ENCODE measurements around the gene MRFAP1L1.
"Not testable (repeated sequence)": the region's sequence is repeated elsewhere in the genome, so short reads cannot be mapped to it uniquely, and the experiment has no call there.

The MRFAP1L1 gene

DNA sequence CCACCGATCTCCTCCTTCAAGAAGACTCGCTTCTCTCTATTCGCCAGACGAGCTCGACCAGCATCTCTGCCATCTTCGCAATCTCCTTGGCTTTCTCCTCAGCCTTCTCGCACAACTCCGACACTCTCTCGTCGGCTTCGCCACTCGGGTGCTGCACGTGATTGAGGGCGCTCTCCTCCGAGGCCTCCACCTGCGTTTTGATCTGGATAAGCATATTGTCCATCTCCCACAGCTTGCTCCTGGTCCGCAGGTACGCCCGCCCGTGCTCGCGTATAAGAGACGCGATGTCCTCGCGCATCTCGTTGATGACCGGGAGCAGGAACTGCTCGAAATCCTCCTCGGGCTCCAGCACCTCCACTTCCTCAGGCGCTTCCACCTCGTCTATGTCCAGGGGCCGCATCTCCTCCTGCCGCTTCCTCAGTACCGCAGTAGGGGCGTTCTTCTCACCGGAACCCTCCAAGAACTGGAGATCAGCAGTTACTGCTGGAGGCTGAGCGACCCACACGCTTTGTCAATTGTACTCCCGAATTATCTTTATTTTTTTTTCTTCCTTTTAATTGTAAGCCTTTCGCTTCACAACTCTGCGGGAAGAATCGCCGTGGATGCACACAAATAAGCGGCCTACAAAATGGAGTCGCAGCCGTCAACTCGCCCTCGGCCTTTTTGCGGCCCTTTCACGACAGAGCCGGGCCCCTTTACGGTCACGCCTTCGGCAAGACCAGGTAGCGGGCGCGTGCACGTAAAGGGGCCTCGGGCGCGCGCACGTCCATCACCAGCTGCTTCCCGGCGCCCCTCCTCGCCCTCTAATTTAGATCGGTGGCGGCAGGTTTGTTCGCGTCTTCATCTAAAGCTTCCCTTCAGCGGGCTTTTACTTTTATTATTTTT is at the start of gene MRFAP1L1:
Gene MRFAP1L1 (minus strand): TSS at position 636 of the 885 bp plus-strand sequence. CDS start 236 bp downstream, at position 400.
- peak; percentile 97 for DNase-seq (ENCODE audit: low spot score)

DNA sequence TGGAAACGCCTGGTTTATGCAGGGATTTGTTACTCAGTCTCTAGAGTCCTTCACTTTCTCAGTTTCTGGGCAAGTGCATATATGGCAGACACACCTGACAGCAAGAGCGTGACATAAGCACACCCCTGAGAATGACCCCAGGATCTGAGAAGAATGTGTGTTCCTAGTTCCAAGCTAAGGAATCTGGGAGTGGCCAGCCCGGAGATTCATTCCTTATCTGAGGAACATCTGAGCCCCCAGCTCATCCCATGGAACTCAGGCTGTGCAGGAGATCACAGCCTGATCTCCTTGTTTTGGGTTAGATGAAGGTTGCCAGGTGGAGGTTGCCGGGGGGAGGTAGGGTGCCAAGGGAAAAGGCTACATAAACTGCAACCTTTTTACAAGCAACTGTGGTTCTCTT is 49.1 kb upstream of the MRFAP1L1 start:
- no peak for DNase-seq (ENCODE audit: low spot score)

DNA sequence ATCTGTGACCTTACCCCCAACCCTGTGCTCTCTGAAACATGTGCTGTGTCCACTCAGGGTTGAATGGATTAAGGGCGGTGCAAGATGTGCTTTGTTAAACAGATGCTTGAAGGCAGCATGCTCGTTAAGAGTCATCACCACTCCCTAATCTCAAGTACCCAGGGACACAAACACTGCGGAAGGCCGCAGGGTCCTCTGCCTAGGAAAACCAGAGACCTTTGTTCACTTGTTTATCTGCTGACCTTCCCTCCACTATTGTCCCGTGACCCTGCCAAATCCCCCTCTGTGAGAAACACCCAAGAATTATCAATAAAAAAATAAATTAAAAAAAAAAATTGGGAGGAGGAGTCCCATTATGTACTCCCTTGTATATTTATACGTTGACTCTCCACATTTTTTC is 46.7 kb upstream of the MRFAP1L1 start:
- DNase-seq (ENCODE audit: low spot score) = not testable (repeated sequence)

DNA sequence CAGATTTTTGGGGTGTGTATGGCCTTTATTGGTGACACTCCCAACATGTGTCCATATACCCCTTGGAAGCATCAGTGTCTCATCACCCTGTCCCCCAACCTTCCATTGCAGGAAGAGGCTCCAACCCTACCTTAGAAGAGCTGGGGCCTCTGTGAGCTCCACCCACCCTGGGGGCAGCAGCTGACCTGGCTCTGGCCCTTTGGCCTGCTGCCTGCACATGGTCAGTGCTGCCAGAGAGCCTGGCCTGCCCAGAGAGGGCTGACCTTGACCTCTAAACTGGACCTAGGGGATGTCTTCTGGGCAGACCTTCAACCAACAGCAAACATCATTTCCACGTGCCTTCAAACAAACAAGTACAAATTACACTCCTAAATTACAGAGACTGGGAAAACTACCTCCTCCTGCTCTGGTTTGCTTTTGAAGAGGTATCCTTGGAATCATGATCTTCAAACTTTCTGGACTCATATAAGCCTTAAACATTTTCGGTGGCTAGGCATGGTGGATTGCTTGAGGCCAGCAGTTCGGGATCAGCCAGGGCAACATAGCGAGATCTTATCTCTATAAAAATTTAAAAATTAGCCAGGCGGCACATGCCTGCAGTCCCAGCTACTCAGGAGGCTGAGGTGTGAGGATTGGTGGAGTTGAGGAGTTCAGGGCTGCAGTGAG is 45.6 kb upstream of the MRFAP1L1 start:
- DNase-seq (ENCODE audit: low spot score) = no peak

DNA sequence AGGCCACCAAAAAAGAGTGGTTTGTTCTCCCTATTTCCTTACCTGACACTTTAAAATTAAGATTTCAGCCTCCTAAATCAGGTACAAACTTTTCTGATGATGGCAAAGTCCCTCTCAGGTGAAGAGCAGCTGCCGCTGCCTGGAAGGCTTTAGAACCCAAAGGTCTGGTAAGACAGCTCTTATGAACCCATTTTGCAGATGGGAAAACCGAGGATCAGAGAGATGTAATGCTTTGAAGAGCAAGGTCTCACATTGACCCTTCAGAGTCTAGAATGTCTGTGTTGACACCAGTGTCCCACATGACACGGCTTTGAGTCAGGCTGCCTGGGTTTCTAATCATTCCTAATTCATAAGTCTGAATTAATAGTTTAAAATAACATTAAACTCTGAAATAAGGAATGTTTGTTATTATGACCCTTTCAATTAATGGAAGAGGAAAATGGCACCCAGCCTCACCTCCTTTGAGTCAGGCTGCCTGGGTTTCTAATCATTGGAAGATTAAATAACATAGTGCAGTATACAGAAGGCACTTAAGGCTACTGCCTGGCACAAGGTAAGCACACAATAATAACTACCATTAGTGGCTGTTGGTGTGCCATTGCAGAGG is 44.9 kb upstream of the MRFAP1L1 start:
- DNase-seq (ENCODE audit: low spot score) = no peak

DNA sequence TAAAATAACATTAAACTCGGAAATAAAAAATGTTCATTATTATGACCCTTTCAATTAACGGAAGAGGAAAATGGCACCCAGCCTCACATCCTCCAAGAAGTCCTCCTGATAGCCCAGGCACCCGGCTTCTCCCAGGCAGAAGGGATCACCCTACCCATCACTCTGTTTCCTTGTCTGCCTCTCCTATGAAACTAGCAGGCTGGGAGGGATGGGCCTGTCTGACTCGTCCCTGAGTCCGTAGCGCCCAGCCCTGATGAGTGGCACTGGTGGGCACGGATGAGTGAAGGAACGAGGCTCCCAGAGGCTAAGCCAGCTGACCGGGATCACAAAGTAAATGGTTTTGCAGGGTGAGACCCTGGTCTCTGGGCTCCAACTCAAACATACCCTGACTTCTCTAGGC is 44.2 kb upstream of the MRFAP1L1 start:
- no peak for DNase-seq (ENCODE audit: low spot score)

DNA sequence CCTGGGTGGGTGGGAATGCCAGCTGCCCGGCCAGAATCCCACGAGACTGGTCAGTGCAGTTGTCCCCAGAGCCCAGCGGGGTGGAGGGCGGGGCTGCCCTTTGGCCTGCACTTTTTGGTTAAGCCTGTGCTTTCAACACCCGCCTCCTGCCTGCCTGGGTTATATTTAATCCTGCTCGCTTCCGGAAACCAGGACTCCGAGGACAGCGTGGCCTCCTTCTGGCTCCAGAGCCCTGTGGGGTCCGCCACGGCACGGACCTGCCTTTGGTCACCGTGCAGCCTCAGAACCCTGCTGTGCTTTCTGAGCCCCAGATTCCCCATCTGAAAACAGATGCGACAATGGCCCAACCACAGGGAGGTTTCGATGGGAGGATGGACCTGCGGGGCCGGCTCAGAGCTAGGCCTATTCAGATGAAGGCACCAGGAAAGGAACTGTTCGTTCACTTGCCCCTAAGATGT is 43.5 kb upstream of the MRFAP1L1 start:
- no peak for DNase-seq (ENCODE audit: low spot score)

DNA sequence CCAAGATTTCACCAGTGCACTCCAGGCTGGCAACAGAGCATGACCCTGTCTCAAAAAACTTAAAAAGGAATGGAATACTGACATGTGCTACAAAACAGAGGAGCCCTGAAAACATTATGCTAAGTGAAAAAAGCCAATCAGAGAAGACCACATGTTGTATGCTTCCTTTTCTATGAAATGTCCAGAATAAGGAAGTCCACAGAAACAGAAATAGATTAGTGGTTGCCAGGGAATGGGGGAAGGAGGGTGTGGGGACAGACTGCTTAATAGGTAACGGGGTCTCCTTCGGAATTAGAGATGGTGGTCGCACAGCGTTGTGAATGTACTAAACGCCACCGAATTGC is 42.8 kb upstream of the MRFAP1L1 start:
- DNase-seq (ENCODE audit: low spot score) = no peak

DNA sequence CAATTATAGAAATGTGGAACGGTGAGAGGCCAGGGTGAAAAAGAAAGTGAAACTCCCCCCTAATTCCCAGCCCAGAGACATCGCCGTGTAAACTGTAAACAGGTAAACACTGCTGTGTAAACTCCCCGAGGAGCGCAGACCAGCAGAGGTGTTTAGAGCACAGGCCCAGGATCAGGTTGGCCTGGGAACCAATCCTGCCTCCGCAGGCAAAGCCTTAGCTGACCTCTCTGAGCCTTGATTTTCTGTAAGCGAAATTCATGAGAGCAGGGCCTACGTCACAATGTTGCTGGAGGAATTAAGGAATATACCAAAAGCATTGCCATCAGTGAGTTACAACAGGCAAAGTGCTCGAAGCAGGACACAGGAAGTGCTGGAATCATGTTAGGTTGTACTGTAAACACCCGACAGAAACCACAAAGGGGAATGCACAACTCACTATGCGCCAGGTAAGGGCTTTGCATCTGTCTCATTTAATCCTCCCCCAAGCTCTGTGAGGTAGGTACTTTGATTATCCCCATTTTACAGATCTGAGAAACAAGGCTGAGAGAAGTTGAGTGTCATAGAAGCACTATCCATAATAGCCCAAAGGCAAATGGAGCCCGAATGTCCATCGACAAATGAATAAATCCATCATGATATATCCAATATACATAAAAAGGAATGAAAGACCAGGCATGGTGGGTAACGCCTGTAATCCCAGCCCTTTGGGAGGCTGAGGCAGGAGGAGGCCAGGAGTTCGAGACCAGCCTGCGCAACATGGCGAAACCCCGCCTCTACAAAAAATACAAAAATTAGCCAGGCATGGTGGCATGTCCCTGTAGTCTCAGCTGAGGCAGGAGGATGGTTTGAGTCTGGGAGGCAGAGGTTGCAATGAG is 42.2 kb upstream of the MRFAP1L1 start:
- DNase-seq (ENCODE audit: low spot score) = no peak

DNA sequence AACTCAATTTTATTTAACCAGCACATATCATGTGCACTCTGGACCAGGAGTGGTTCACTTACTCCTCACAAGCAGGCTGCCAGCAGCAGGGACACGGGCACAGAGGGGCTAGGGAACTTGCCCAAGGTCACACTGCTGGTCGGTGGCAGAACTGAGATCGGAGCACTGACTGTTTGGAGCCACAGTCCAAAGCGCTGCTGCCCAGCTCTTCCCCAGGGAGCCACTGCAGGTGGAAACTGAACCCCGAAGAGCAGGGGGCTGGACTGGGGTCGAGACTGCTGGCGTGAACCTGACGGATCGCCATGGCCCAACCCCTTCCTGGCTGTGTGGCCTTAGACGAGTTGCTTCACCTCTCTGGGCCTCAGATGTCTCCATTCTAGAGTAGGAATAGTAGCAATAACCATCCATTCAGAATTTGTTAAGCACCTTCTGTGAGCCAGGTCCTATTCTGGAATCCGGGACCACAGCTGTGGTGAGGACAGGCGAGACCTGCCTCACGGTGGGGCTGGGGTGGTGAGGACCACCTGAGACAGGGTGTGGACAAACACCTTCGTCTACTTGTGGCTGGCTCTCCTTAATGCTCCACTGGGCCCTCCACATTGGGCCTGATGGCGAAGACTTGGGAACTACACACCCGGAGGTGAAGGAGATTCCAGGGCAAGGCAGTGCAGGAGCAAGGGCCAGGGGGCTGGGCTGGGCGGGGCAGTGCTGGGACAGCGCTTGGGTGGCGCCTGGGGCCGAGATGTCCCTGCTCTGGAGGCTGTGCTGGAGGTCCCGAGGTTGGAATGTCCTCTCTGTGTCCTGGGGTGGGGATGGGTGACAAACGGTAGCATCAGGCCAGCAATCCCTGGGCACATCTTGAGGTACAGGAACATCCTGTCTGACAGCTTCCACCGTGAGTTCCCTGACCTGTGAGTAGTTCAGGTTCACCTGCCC is 40.9 kb upstream of the MRFAP1L1 start:
- DNase-seq (ENCODE audit: low spot score) = no peak

DNA sequence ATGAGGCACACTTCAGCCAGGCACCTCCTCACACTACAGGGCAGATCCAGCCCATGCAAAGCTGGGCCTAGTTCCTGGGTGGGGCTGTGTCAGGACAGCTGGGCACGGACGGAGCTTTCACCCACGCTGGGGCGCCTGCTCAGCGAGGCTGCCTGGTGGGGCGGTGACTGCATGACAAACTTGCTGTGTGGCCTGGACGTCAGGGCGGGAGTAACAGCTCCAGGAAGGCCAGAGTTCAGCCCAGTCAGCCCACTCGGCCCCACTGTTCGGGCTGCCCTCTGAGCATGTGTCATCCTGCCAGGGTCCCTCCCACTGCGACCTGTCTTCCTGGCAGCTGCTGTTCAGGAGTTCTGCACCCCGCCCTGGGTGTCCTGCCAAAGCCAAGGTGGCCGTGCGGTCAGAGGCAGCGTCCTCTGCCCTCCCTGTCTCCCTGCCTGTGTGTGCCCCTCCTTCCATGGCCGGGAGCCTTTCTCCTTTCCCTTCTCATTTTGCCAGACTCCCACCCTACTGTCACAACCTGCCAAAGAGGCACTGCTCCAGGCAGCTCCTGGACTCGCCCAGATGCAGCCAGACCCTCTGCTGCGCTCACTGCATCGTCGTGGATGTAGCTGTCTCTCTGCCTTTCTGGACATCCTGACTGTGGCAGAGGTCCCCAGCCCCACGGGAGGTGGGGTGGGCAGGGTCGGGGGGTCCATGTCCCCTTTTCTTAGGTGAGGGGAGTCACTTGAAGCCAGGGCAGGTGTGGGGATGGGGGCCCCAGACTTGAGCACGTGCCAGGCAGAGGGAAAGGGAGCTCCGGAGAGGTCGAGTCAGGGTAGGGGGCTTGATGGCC is 39.9 kb upstream of the MRFAP1L1 start:
- DNase-seq (ENCODE audit: low spot score) = peak; percentile 73

DNA sequence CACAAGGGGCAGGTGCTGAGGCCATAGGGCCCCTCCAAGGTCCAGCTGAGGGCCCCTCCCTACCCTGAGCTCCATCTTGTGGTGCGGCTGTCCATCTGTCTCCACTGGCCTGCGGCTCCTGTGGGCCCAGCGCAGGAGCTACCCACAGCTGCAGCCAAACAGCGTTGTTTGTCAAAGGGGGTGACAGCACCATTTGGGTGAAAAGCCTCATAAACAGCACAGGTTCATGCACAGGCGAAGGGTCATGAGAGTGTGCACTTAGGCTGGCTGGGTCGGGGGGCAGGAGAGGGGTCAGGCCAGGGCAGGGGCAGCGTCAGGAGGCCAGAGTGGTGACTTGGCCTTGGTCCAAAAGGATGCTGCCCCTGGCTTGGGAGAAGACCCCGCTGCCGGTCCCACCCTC is 38.6 kb upstream of the MRFAP1L1 start:
- no peak for DNase-seq (ENCODE audit: low spot score)

DNA sequence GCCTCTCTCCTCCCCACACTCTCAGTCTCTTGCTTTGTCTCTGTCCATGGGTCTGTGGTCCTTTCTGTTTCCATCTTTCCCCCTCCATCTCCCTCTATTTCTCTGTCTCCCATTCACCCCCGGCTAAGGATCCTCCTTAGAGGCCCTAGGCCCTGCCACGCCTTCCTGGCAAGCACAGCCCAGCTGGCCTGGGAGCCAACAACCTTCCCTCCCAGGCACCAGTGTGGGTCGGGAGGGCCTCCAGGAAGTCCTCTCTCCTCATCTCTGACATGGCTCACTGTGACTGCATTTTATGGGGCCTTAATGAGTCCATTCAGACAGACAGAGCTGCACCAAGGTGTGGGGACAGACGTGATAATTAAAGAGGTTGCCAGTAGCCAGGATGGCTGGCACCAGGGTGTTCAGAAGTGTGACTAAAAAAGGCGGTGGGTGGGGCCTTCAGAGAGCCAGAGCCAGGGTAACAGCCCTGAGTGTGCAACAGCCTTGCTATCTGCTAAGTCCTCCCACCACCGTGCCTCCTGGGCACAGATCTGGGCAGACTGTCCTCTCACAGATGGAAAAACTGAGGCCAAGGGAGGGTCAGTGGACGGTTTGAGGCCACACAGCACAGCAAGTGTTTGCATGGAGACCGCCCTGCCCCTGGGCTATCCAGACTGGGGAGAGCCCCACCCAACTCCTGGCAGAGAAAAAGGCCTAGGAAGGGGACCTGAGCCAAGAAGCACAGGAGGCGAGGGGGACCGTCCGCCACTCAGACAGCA is 37.8 kb upstream of the MRFAP1L1 start:
- no peak for DNase-seq (ENCODE audit: low spot score)

DNA sequence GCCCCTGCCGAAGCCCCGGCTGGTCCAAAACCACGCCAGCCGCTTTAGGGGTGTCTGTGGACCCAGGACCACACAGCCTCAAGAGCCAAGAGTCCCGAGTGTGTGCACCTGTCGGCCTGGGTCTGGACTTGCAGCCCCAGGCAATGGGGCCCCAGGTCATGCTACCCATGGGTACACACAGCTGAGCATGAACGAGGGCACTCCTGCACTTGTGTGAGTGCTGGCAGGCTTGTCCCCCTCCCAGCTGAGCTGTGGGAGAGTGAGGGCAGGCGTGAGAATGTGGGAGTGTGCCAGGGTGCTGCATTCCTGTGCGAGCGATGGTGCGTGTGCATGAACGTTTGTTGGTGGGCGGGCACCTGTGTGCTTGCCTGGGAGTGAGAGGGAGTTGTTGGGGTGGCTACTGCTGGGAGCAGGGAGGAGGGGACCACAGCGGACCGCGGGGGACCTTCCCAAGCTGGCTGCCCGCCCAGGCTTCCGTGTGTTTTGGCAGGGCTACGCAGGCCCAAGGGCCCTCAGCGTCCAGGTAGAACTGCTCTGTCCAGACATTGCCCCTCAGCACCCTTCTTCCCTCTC is 37.1 kb upstream of the MRFAP1L1 start:
- DNase-seq (ENCODE audit: low spot score) = no peak

DNA sequence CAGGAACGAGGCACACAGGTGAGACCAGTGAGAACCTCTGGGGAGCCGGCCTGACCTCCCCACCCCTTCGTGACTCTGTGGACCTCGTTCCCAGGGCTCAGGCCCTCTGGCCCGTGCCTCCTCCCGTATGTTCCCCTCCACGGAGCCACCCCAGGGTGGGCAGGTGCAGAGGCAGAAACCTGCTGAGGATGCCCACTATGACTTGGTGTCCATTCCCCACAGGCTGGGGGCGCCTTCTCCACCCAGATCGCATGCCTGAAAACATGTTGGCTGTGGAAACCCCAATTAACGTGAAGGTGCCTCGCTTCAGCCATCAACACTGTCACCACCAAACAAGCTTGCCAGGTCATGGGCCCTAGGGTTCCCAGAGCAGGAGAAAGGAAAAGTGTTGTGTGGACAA is 33.3 kb upstream of the MRFAP1L1 start:
- DNase-seq (ENCODE audit: low spot score) = no peak

DNA sequence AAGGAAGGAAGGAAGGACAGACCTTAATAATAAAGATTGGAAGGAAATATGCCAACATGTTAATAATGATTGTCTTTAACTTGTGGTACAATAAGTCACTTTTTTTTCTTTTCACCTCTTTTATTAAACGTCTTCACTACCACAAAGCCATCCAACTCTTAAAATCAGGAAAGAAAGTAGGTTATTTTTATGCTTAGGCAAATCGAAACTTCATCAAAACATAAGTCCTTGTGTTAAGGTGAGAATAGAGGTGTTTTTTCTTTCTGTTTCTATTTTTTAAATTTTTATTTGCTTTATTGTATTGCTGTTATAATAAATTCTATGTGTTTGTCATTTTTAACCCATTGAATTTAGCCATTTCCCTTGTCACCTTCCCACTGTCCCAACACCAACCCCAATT is 32.8 kb upstream of the MRFAP1L1 start:
- no peak for DNase-seq (ENCODE audit: low spot score)

DNA sequence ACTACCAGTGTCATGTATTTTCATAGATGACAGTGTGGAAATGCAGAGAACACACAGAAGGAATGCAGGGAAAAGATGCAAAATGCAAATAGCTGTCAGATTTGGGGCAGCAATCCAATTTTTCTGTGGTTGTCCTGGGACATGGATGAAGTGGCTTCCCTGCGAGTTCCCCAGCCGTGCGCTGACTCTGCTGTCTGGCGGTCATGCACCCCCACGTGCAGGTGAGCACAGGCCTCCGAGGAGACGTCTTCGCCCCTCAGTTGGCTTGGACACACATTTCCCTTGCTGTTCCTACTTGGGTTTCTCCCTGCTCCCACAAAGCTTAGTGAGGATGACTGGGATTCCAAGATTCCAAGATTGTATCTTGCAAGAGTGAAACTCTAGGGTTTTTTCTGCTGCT is 30.7 kb upstream of the MRFAP1L1 start:
- DNase-seq (ENCODE audit: low spot score) = no peak

DNA sequence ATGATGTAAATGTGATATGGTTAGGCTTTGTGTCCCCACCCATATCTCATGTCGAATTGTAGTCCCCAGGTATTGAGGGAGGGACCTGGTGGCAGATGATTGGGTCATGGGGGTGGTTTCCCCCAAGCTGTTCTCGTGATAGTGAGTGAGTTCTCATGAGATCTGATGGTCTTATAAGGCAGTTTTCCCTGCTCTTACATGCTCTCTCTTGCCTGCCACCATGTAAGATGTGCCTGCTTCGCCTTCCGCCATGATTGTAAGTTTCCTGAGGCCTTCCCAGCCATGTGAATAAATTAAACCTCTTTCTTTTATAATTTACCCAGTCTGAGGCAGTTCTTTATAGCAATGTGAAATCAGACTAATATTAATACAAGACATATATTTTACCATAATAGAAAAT is 30.3 kb upstream of the MRFAP1L1 start:
- DNase-seq (ENCODE audit: low spot score) = no peak

Measured in AG08395 (cell line).